Stimulated activated memory B cell treated with anti-CD40 and anti-IgM and Interleukin-4, amounts not matched to agents 10 μg/mL and 1 μg/mL and 100 μg/mL, for 72 hours (primary cell): ENCODE data around the gene CSMD2.

Source experiments
- ATAC-seq: fragments of 150-1000 bp; cut with Tn5 transposase; 2 replicates; pipeline ENCODE4 v1.10.0; 2021
- H3K27ac Mint-ChIP-seq: one replicate; pipeline ENCODE4 v1.8.0; 2022; ENCODE audit warnings: mild to moderate bottlenecking, mixed read lengths
- H3K27me3 Mint-ChIP-seq: one replicate; pipeline ENCODE4 v1.8.0; 2022; ENCODE audit warnings: mixed read lengths
- H3K36me3 Mint-ChIP-seq: one replicate; pipeline ENCODE4 v1.8.0; 2022; ENCODE audit warnings: mixed read lengths
- H3K4me1 Mint-ChIP-seq: one replicate; pipeline ENCODE4 v1.8.0; 2022; ENCODE audit warnings: mixed read lengths
- H3K4me3 Mint-ChIP-seq: one replicate; pipeline ENCODE4 v1.8.0; 2022; ENCODE audit warnings: mild to moderate bottlenecking, moderate library complexity, mixed read lengths
- H3K9me3 Mint-ChIP-seq: one replicate; pipeline ENCODE4 v1.8.0; 2022; ENCODE audit warnings: mixed read lengths

The CSMD2 gene

DNA sequence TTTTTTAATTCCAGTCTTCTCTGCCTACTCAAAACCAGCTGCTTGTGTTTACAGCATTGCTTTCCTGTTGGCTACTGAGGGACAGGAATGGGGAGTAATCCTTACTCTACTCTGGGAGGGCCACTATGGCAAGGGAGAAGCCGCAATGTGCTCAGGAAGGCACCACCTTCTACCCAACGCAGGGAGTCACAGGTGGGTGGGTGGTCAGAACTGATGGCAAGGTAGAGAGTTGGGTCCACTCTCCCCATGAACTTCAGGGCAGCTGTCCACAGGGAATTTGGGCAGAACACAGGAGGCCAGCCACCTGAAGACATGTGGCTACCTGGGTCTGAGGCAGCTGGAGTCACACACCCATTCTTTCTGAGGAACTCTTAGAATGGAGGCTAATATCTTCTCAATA lies 341.6 kb downstream of the CSMD2 start:
- ATAC-seq: no peak
- Mint-ChIP-seq H3K4me3 (no peak overlapping the region), H3K9me3 (no peaks in the 10 kb centered on the region), H3K27ac (no peak overlapping the region), H3K36me3 (no peaks in the 10 kb centered on the region), H3K4me1 (no peaks in the 10 kb centered on the region), H3K27me3 (peaks cover 36% of the 10 kb centered on the region)

DNA sequence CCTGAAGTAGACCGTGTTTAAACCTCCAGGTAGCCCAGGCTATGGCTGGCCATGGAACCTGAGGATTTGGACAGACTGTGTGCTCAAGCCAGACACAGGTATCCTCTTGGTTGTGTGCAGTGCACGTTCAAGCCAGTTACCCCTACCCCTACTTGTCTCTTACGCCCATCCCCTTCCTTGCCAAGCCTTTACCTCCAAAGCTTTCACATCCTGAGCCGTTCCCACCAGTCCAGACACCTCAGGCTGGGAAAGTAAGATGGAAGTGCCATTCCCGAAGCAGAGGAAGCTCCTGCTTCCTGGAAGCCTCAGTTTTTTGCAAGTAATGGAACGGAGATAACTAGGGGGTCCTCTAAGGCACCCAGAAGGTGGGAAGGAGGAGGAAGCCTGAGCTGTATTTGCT lies 342.6 kb downstream of the CSMD2 start:
- Mint-ChIP-seq H3K27me3 (peaks cover 33% of the 10 kb centered on the region), H3K9me3 (no peaks in the 10 kb centered on the region), H3K36me3 (no peaks in the 10 kb centered on the region), H3K27ac (no peak overlapping the region), H3K4me1 (no peaks in the 10 kb centered on the region), H3K4me3 (no peak overlapping the region)
- ATAC-seq: no peak

DNA sequence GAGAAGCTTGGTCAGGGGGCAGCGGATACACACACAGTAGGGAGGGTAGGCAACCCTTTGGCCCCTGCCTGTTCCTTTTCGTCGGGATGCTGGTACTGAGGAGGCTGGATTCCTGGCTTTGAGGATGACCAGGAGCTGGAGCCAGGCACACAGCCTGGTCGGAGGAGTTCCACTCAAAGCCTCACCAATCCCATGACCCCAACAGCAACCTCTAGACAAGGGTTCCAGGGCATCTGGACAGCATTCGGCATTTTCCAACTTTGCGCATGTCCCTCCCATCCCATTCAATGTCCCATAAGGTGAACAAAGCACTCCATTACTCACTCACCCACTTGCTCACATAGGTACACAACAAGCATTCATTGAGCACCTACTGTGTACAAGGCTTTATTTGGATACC lies 343.7 kb downstream of the CSMD2 start:
- H3K27ac Mint-ChIP-seq: no peak overlapping the region
- ATAC-seq: no peak
- H3K4me1 Mint-ChIP-seq: no peaks in the 10 kb centered on the region
- H3K27me3 Mint-ChIP-seq: peaks cover 25% of the 10 kb centered on the region
- no peak overlapping the region for H3K4me3 Mint-ChIP-seq
- H3K36me3 Mint-ChIP-seq: no peaks in the 10 kb centered on the region
- no peaks in the 10 kb centered on the region for H3K9me3 Mint-ChIP-seq

DNA sequence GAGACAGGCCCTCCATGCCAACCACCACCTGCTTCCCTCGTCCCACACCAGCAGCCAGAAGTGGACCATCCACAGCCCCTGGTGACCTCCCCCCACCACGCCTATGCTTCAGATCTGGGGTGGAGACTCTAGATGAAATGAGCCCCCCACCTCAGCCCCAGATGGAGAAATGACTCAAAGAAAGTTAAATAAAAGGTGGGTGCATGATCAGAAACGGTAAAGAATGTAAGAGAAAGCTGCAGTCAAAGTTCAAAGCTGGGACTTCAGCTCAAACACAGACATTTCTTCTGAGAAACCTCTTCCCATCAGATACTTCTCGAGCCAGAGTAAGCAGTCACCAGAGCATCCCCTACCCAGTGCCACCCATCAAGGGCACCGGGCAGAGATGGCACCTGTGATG lies 344.2 kb downstream of the CSMD2 start:
- no peak for ATAC-seq
- H3K27ac Mint-ChIP-seq: no peak overlapping the region
- H3K36me3 Mint-ChIP-seq: no peaks in the 10 kb centered on the region
- no peaks in the 10 kb centered on the region for H3K9me3 Mint-ChIP-seq
- peaks cover 25% of the 10 kb centered on the region for H3K27me3 Mint-ChIP-seq
- no peaks in the 10 kb centered on the region for H3K4me1 Mint-ChIP-seq
- H3K4me3 Mint-ChIP-seq: no peak overlapping the region

DNA sequence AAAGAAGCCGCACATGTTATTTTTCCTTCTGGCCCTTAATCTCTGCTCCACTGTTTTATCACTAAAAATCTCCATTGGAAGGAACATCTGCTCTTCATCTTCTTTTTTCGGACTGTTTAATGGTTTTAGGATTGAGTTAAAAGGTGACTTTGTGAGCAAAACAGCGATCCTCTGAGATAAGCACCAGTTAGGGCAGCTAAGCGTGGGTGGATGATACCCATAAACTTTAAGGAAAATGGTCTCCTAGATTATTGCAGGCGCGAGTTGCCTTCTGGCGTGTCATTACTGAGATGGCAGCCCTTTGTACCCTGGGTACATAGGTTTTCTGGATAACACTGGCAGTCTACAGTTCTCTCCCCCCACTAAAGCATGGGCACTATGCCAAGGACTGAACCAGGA lies 345.1 kb downstream of the CSMD2 start:
- Mint-ChIP-seq H3K9me3 (peaks cover under 1% of the 10 kb centered on the region), H3K4me3 (no peak overlapping the region), H3K36me3 (no peaks in the 10 kb centered on the region), H3K27me3 (peaks cover 27% of the 10 kb centered on the region), H3K4me1 (no peaks in the 10 kb centered on the region), H3K27ac (no peak overlapping the region)
- ATAC-seq: no peak

DNA sequence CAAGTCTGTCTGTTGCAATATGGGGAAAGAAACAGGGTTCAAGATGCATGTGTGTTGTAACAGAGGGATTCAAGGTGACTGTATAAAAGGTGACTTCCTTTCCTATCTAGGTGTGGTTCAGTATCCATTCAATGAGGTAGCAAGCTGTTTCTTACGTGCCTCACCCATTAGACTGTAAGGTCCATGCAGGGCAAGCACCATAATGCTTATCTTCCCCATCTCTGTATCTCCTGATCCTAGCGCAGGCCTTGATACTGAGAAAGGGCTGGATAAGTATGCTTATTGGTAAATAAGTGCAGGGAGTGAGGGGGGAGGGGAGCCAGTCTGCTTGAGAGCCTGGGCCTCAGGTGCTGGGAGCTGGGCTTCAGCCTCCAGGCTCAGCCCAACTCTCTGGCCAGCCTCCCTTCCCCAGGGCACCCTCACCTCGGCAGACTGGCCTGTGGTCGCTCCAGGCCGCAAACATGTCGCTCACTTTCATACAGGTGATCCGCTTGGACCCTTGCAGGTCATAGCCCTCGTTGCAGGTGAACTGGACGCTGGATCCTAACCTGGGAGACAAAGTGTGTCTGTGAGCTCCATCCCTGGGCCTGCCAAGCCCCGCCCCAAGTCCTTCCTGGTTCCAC lies 345.6 kb downstream of the CSMD2 start:
- no peaks in the 10 kb centered on the region for H3K36me3 Mint-ChIP-seq

DNA sequence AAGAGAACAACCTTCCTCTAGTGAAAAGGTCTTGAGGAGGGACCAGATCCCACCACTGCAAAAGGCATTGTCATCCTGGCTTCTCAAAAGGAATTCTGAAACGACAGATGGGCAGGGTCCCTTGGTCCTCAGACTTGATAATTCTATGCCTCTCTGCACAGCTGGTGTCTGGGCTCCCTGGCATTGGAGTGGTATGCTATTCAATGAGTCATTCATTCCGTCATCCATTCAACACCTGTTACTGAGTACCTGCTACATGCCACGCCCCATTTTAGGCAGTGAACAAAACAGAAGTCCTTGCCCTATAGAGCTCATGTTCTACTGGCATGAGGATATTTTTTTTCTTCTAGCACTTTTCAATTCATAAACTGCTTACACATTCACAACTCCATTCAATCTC lies 347.0 kb downstream of the CSMD2 start:
- no peak for ATAC-seq
- H3K27ac Mint-ChIP-seq: no peak overlapping the region
- H3K4me1 Mint-ChIP-seq: no peaks in the 10 kb centered on the region
- H3K27me3 Mint-ChIP-seq: peaks cover 33% of the 10 kb centered on the region
- no peaks in the 10 kb centered on the region for H3K36me3 Mint-ChIP-seq
- peaks cover 3% of the 10 kb centered on the region for H3K9me3 Mint-ChIP-seq
- H3K4me3 Mint-ChIP-seq: no peak overlapping the region

More for the DNA sequence above, 345.6 kb downstream of the CSMD2 start:
- no peak for ATAC-seq
- Mint-ChIP-seq H3K27me3 (peaks cover 32% of the 10 kb centered on the region), H3K4me1 (no peaks in the 10 kb centered on the region), H3K9me3 (peaks cover 3% of the 10 kb centered on the region), H3K4me3 (no peak overlapping the region), H3K27ac (no peak overlapping the region)

DNA sequence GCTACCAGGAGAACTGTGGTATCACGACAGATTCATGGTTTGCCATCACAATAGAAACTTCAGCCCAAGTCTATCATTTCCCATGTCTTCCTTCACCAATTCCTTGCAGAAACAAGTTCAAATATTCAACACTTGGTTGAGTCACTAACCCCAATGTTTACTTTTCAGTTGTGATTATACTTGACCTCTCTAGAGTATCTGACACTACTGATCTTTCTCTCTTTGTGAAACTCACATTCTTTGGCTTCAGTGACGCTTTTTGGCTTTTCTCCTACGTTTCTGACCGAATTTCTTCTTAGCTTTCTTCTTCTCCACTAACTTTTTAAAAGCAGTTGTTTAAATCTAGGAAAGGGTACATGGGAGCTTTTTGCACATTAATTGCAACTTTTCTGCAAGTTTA lies 350.0 kb downstream of the CSMD2 start:
- no peak overlapping the region for H3K4me3 Mint-ChIP-seq
- ATAC-seq: no peak
- peaks cover 14% of the 10 kb centered on the region for H3K27me3 Mint-ChIP-seq
- H3K9me3 Mint-ChIP-seq: peaks cover 3% of the 10 kb centered on the region
- H3K27ac Mint-ChIP-seq: no peak overlapping the region
- no peaks in the 10 kb centered on the region for H3K36me3 Mint-ChIP-seq
- no peaks in the 10 kb centered on the region for H3K4me1 Mint-ChIP-seq

DNA sequence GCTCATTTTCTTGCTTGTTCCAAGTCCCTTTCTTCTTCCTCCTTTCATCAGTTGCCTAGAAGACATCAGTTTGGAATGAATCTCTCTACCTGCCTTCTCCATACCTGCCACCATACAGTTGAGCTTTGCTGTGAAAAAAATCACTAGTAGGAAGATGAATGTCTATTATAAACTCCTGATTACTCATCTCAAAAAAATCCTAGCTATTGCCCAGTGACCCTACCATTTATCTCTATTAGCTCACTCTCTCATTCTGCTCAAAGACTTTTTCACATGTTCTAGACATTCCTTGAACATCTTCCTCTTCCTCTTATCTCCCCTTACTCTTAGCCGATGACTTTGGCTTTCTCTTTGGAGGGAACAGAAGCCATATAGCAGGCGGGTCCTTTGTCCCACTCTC lies 350.9 kb downstream of the CSMD2 start:
- H3K27me3 Mint-ChIP-seq: peaks cover 14% of the 10 kb centered on the region
- no peak overlapping the region for H3K27ac Mint-ChIP-seq
- H3K36me3 Mint-ChIP-seq: no peaks in the 10 kb centered on the region
- peaks cover 3% of the 10 kb centered on the region for H3K9me3 Mint-ChIP-seq
- no peak overlapping the region for H3K4me3 Mint-ChIP-seq
- no peaks in the 10 kb centered on the region for H3K4me1 Mint-ChIP-seq
- no peak for ATAC-seq

DNA sequence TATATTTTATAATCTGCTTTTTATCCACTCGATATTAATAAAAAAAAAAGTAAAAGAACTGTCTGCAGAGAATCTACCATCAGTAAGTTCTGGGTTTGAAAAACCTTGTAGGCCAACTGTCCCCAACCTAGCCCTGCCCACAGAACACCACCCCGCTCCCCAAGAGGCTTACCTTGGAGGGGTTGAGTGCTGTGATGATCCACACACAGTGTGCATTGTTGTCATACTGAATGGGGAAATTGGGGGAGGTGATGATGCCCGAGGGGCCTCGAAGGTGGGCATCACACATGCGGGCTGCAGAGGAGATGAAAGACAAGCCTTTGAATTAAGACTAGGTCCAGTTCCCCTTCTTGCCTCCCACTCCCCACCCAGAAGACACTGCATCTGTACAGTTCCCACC lies 354.5 kb downstream of the CSMD2 start:
- H3K27me3 Mint-ChIP-seq: peaks cover 13% of the 10 kb centered on the region

DNA sequence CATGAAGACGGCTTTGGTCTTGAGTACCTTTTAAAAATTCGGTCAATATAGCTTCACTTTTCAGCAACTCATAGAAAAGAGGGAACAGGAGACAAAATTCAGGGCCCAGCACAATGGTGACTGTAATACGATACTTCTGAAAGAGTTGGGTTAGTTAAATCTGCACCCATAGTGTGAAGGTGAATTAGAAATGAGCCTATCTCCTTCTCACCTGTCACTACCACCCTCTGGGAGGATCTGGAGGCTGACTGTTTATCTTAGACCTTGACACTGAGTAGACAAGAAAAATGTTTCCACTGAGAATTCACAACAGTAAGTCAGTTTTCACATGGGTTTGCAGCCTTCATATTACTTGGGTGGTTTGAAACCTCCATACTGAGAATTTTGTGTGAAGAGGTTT lies 359.0 kb downstream of the CSMD2 start:
- peaks cover 6% of the 10 kb centered on the region for H3K27me3 Mint-ChIP-seq
- peaks cover 17% of the 10 kb centered on the region for H3K9me3 Mint-ChIP-seq
- H3K36me3 Mint-ChIP-seq: no peaks in the 10 kb centered on the region
- ATAC-seq: no peak
- H3K4me1 Mint-ChIP-seq: no peaks in the 10 kb centered on the region
- H3K4me3 Mint-ChIP-seq: no peak overlapping the region
- H3K27ac Mint-ChIP-seq: no peak overlapping the region

More for the DNA sequence above, 354.5 kb downstream of the CSMD2 start:
- Mint-ChIP-seq H3K36me3 (no peaks in the 10 kb centered on the region), H3K4me1 (no peaks in the 10 kb centered on the region), H3K4me3 (no peak overlapping the region), H3K27ac (no peak overlapping the region), H3K9me3 (peaks cover 18% of the 10 kb centered on the region)
- no peak for ATAC-seq

DNA sequence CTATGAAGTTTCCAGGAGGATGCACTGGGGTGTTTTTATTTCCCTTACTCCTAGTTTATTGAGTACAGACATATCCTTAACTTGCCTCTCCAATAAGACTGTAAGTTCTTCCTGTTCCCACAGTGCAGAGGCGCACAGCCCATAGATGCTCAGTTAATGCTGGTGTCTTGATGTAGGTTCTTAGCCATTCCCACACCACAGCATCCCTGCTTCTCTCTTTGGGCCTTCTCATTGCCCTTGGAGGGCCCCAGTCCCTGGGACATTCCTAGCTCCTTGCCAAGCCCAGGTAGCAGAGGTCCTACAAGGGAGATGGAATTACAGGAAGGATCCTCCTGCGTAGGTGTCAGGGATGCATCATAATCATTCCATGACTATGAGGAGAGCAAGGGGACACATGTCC lies 362.8 kb downstream of the CSMD2 start:
- no peaks in the 10 kb centered on the region for H3K36me3 Mint-ChIP-seq

DNA sequence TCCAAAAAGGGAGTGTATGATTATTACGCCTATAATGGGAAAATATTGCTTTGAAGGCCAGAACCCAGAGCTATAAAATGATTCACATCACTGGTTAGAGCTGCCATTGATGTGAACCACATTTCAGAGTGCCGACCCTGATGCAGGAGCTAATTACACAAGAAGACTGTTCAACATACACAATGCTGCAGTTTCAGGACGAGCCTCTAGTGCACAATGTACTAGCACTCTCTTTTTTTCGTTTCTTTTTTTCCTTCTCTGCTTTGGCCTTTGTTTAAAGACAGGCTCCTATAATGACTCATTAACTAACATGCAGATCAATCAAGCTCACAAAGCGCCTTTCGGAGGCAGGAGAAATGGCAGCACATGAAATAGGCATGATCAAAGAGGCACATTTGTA lies 367.2 kb downstream of the CSMD2 start:
- H3K9me3 Mint-ChIP-seq: peaks cover 24% of the 10 kb centered on the region
- H3K27me3 Mint-ChIP-seq: peaks cover 22% of the 10 kb centered on the region
- H3K4me1 Mint-ChIP-seq: no peaks in the 10 kb centered on the region
- H3K4me3 Mint-ChIP-seq: no peak overlapping the region
- H3K27ac Mint-ChIP-seq: no peak overlapping the region
- no peaks in the 10 kb centered on the region for H3K36me3 Mint-ChIP-seq
- no peak for ATAC-seq

More for the DNA sequence above, 362.8 kb downstream of the CSMD2 start:
- peaks cover 15% of the 10 kb centered on the region for H3K27me3 Mint-ChIP-seq
- no peak overlapping the region for H3K27ac Mint-ChIP-seq
- no peak overlapping the region for H3K4me3 Mint-ChIP-seq
- H3K4me1 Mint-ChIP-seq: no peaks in the 10 kb centered on the region
- H3K9me3 Mint-ChIP-seq: peaks cover 14% of the 10 kb centered on the region
- ATAC-seq: no peak

DNA sequence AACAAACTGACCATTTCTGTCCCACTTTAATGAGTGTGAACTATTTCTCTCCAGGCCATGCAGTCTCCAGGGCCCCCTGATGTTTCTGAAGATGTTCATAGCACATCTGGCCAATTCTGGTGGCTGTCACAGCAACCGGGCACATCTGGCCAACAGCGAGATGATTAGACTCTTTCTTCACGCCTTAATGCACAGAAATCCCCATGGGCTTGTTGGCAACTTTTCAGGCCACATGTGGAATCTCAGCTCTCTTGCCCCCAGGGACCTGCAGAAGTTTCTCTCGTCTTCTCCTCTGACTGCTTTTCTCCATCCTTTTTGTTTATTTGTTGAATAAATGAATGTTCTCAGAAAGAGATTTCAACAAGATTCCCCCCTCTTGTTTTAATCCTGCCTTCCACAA lies 372.4 kb downstream of the CSMD2 start:
- Mint-ChIP-seq H3K27me3 (peaks cover 15% of the 10 kb centered on the region), H3K9me3 (peaks cover 18% of the 10 kb centered on the region), H3K36me3 (no peaks in the 10 kb centered on the region), H3K4me1 (no peaks in the 10 kb centered on the region), H3K4me3 (no peak overlapping the region), H3K27ac (no peak overlapping the region)
- no peak for ATAC-seq

DNA sequence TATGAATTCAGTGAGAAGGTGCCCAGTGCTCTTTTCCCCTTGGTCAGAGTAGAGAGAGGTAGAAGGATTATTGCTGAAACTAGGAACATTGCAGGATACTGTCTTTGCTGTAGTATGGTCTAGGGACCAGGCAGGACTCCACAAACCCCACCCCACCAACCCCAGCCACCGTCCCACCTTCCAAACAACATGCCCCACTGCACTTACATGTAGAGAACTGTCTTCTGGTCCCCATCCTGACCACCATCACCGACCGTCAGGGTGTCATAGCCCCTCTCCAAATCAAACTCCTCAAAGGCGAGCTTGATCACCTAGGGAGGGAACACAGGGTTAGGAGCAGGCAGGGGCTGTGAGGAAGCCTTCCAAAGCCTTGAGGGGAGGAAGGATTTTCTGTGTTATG lies 372.8 kb downstream of the CSMD2 start:
- Mint-ChIP-seq H3K27me3 (peaks cover 15% of the 10 kb centered on the region), H3K36me3 (no peaks in the 10 kb centered on the region), H3K4me1 (no peaks in the 10 kb centered on the region), H3K9me3 (peaks cover 18% of the 10 kb centered on the region), H3K27ac (no peak overlapping the region), H3K4me3 (no peak overlapping the region)
- no peak for ATAC-seq

DNA sequence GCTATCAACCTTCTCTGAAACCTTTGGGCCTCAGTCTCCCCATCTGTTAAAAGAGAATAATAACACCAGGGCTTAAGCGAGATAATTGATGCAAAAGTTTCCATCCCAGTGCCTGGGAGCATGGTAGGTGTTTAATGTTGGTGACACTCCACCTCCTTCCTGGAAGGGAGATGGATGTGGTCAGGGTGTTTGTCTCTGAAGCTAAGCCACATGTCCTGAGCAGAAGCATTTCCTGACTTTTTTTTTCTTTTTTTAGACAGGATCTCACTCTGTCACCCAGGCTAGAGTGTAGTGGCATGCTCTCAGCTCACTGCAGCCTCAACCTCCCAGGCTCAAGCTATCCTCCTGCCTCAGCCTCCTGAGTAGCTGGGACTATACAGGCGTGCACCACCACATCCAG lies 373.8 kb downstream of the CSMD2 start:
- Mint-ChIP-seq H3K27ac (no peak overlapping the region), H3K4me1 (no peaks in the 10 kb centered on the region), H3K27me3 (peaks cover 15% of the 10 kb centered on the region), H3K9me3 (peaks cover 15% of the 10 kb centered on the region), H3K4me3 (no peak overlapping the region), H3K36me3 (no peaks in the 10 kb centered on the region)
- ATAC-seq: no peak

DNA sequence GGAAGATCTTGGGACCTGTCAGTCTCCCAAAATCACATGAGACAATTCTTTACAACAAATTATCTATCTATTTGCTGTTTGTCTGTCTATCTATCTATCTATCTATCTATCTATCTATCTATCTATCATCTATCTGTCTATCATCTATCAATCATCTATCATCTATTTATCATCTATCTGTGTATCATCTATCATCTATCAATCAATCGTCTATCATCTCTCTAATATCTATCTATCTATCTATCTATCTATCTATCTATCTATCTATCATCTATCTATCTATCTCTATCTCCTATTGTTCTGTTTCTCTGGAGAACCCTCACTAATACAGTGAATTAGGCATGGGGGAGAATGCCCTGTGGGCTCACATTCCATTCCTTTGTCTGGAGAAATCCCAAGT lies 374.5 kb downstream of the CSMD2 start:
- H3K27me3 Mint-ChIP-seq: peaks cover 15% of the 10 kb centered on the region
- no peak overlapping the region for H3K4me3 Mint-ChIP-seq
- H3K4me1 Mint-ChIP-seq: no peaks in the 10 kb centered on the region
- no peak overlapping the region for H3K27ac Mint-ChIP-seq
- no peak for ATAC-seq
- no peaks in the 10 kb centered on the region for H3K36me3 Mint-ChIP-seq
- peaks cover 15% of the 10 kb centered on the region for H3K9me3 Mint-ChIP-seq
